Measurements from ENCODE around the gene CLEC4F. TPM values are rescaled to one million over a fixed set of nuclear protein-coding genes. Genes with fewer than 3 reads are reported as not detected.

CLEC4F gene
- polyA plus RNA-seq, 1 of the 3 experiments (the other 2 are of a cell fraction), result 0.12 TPM

DNA sequence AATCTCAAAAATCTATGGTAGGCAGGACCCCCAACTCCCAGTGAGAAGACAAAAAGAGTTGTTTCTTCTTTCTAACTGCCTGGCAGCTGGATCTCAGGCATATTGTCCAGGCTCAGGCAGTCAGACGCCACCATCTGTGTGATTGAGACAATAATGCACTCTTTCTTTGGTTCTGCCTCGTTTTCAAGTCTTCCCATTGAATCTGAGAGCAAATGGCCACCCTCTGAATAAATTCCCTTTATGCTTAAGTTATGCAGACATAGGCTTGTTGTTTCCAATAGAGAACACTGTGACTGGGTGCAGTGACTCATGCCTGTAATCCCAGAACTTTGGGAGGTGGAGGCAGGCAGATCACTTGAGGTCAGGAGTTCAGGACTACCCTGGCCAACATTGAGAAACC lies 30.5 kb upstream of the CLEC4F start:
- no peaks in the 10 kb centered on the region for H3F3A ChIP-seq (replicated peaks; ENCODE audit: insufficient read depth)
- POLR2A ChIA-PET, result no interaction called here
- no peak for DNase-seq
- no peak overlapping the region for H2AFZ ChIP-seq (ENCODE audit: low read depth)
- H3K9me3 ChIP-seq, result no peaks in the 10 kb centered on the region
- H3K79me2 ChIP-seq (ENCODE audit: insufficient read depth), result no peaks in the 10 kb centered on the region
- H3K9ac ChIP-seq, result no peak overlapping the region
- no peak overlapping the region for H3K4me2 ChIP-seq
- no peak overlapping the region for H3K4me3 ChIP-seq (ENCODE audit: low read depth in 2 of 2, low read length in 1 of 2)
- no peak overlapping the region for H3K27ac ChIP-seq (ENCODE audit: low read depth in 2 of 2, low read length in 1 of 2)
- no peaks in the 10 kb centered on the region; the same call in 1 of the 2 replicates for H3K27me3 ChIP-seq (ENCODE audit: insufficient read depth)
- no peaks in the 10 kb centered on the region for H4K20me1 ChIP-seq (ENCODE audit: insufficient read depth)
- TF ChIP-seq EP300 (IDR thresholded peaks at IDR 0.05; ENCODE audit: borderline replicate concordance in 1 of 2, low read depth in 1 of 2, low read length in 1 of 2), result no peak
- no peak for TF ChIP-seq FOXM1 (IDR thresholded peaks at IDR 0.05; ENCODE audit: low read depth)
- TF ChIP-seq ELF1 (IDR thresholded peaks at IDR 0.05), result no peak
- TF ChIP-seq, protein P1, sequence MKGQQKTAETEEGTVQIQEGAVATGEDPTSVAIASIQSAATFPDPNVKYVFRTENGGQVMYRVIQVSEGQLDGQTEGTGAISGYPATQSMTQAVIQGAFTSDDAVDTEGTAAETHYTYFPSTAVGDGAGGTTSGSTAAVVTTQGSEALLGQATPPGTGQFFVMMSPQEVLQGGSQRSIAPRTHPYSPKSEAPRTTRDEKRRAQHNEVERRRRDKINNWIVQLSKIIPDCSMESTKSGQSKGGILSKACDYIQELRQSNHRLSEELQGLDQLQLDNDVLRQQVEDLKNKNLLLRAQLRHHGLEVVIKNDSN (IDR thresholded peaks at IDR 0.05; ENCODE audit: borderline replicate concordance, low read depth), result no peak
- no peak for TF ChIP-seq CHD2 (IDR thresholded peaks at IDR 0.05; ENCODE audit: low read length, partially characterized antibody)
- TF ChIP-seq TAF1 (IDR thresholded peaks at IDR 0.05; ENCODE audit: borderline replicate concordance, low read depth, low read length), result no peak
- TF ChIP-seq MXI1 (IDR thresholded peaks at IDR 0.05; ENCODE audit: low read depth, low read length), result no peak
- no peak for TF ChIP-seq MAX (IDR thresholded peaks at IDR 0.05; ENCODE audit: low read depth)
- no peak for TF ChIP-seq RFX5 (IDR thresholded peaks at IDR 0.05; ENCODE audit: low read length)
- no peak for TF ChIP-seq SIN3A (IDR thresholded peaks at IDR 0.05; ENCODE audit: borderline replicate concordance, low read depth, low read length)
- no peak for TF ChIP-seq RXRA (IDR thresholded peaks at IDR 0.05; ENCODE audit: borderline replicate concordance, low read depth)
- TF ChIP-seq SMC3 (IDR thresholded peaks at IDR 0.05; ENCODE audit: low read depth, low read length), result no peak
- TF ChIP-seq FOSL2 (IDR thresholded peaks at IDR 0.05; ENCODE audit: borderline replicate concordance, low read depth), result no peak
- TF ChIP-seq PBX3 (IDR thresholded peaks at IDR 0.05), result no peak
- CTCF ChIA-PET, result interaction anchor here (0.8 to 0.9 kb wide), 3 partner anchors 20 to 97 kb away, joined by 3 read pairs; no protein-coding TSS in a partner anchor
- H3K4me1 ChIP-seq (ENCODE audit: control insufficient read depth in 1 of 2, insufficient read depth in 2 of 2, low read depth in 1 of 2, low read length in 1 of 2), result no peaks in the 10 kb centered on the region
- no peaks in the 10 kb centered on the region for H3K36me3 ChIP-seq (replicated peaks in 1 of 2; ENCODE audit: control insufficient read depth in 1 of 2, insufficient read depth in 2 of 2, low read length in 1 of 2)
- 21% methylated on average over 2 of the region's 2 CpGs for WGBS (ENCODE audit: low lambda C conversion rate)
- no peaks in the 10 kb centered on the region for H3K9me2 ChIP-seq

GRCh38 chr2:70842401-70842800 lies 22.0 kb upstream of the CLEC4F start:
- Histone ChIP-seq H3K9me2 (no peaks in the 10 kb centered on the region), H3K27me3 (ENCODE audit: insufficient read depth) (no peaks in the 10 kb centered on the region; the same call in 1 of the 2 replicates), H2AFZ (ENCODE audit: low read depth) (no peak overlapping the region), H3F3A (replicated peaks; ENCODE audit: insufficient read depth) (no peaks in the 10 kb centered on the region), H4K20me1 (ENCODE audit: insufficient read depth) (no peaks in the 10 kb centered on the region), H3K27ac (ENCODE audit: low read depth in 2 of 2, low read length in 1 of 2) (no peak overlapping the region), H3K9ac (no peak overlapping the region), H3K4me2 (no peak overlapping the region), H3K4me1 (ENCODE audit: control insufficient read depth in 1 of 2, insufficient read depth in 2 of 2, low read depth in 1 of 2, low read length in 1 of 2) (no peaks in the 10 kb centered on the region), H3K9me3 (no peaks in the 10 kb centered on the region), H3K79me2 (ENCODE audit: insufficient read depth) (no peaks in the 10 kb centered on the region), H3K36me3 (replicated peaks in 1 of 2; ENCODE audit: control insufficient read depth in 1 of 2, insufficient read depth in 2 of 2, low read length in 1 of 2) (no peaks in the 10 kb centered on the region), H3K4me3 (ENCODE audit: low read depth in 2 of 2, low read length in 1 of 2) (no peak overlapping the region)
- ChIA-PET POLR2A (no interaction called here), CTCF (interaction anchor here (0.8 to 3.0 kb wide), 4 partner anchors 20 to 105 kb away, joined by 3 to 11 read pairs (median 8); partner anchors contain the start of gene FIGLA)
- 58% methylated on average over 4 of the region's 7 CpGs for WGBS (ENCODE audit: low lambda C conversion rate)
- DNase-seq, result no peak
- TF ChIP-seq TAF1 (IDR thresholded peaks at IDR 0.05; ENCODE audit: borderline replicate concordance, low read depth, low read length) (no peak), SMC3 (IDR thresholded peaks at IDR 0.05; ENCODE audit: low read depth, low read length) (no peak), FOXJ3 (CRISPR knock-in tag; IDR thresholded peaks at IDR 0.05) (no peak), GABPA (IDR thresholded peaks at IDR 0.05; ENCODE audit: low read depth) (no peak), GATA2 (CRISPR knock-in tag; IDR thresholded peaks at IDR 0.05) (no peak), FOXM1 (IDR thresholded peaks at IDR 0.05; ENCODE audit: low read depth) (no peak), CHD2 (IDR thresholded peaks at IDR 0.05; ENCODE audit: low read length, partially characterized antibody) (no peak), NRF1 (IDR thresholded peaks at IDR 0.05; ENCODE audit: low read depth, low read length) (no peak), JUND (IDR thresholded peaks at IDR 0.05) (no peak), RCOR1 (IDR thresholded peaks at IDR 0.05; ENCODE audit: low read length) (no peak), NFIC (IDR thresholded peaks at IDR 0.05; ENCODE audit: borderline replicate concordance) (no peak), CTCF (IDR thresholded peaks at IDR 0.05) (no peak), MEF2A (IDR thresholded peaks at IDR 0.05; ENCODE audit: borderline replicate concordance, low read depth) (no peak)
- TF ChIP-seq, protein P1 (IDR thresholded peaks at IDR 0.05; ENCODE audit: borderline replicate concordance, low read depth), result no peak
